Neural progenitor cell (in vitro differentiated cells): ENCODE results near the gene CHAF1B. TPM values are rescaled to one million over a fixed set of nuclear protein-coding genes. Genes with fewer than 3 reads are reported as not detected.

Experiments
- DNase-seq: peaks from one replicate; pipeline ENCODE4 v3.0.0-alpha.2; 2016; ENCODE audit warnings: low spot score
- H2AFZ ChIP-seq: fragments of 200-600 bp; sonication (generic); replicated peaks from 2 replicates; pipeline ENCODE4 v1.6.1; 2016; ENCODE audit warnings: antibody characterized with exemption
- H3F3A ChIP-seq: fragments of 200-600 bp; sonication (generic); 2 replicates; pipeline ENCODE4 v1.6.1; 2016; ENCODE audit warnings: antibody characterized with exemption, low read depth
- H3K27ac ChIP-seq: fragments of 200-600 bp; sonication (generic); 2 replicates; pipeline ENCODE4 v1.5.1; 2016; ENCODE audit warnings: mild to moderate bottlenecking
- H3K27me3 ChIP-seq: fragments of 200-600 bp; sonication (generic); 2 replicates; pipeline ENCODE4 v1.6.1; 2016; ENCODE audit warnings: mild to moderate bottlenecking, moderate library complexity
- H3K36me3 ChIP-seq: fragments of 200-600 bp; sonication (generic); 2 replicates; pipeline ENCODE4 v1.5.1; 2016
- H3K4me1 ChIP-seq: fragments of 200-600 bp; sonication (generic); 2 replicates; pipeline ENCODE4 v1.6.1; 2016; ENCODE audit warnings: mixed run types
- H3K4me2 ChIP-seq: fragments of 200-600 bp; sonication (generic); 2 replicates; pipeline ENCODE4 v1.6.1; 2016
- H3K4me3 ChIP-seq: fragments of 200-600 bp; sonication (generic); 2 replicates; pipeline ENCODE4 v1.5.1; 2016
- H3K79me2 ChIP-seq: fragments of 200-600 bp; sonication (generic); 2 replicates; pipeline ENCODE4 v1.6.1; 2016; ENCODE audit warnings: low read depth
- H3K9ac ChIP-seq: fragments of 200-600 bp; sonication (generic); 2 replicates; pipeline ENCODE4 v1.6.1; 2016
- H3K9me3 ChIP-seq: fragments of 200-600 bp; sonication (generic); 2 replicates; pipeline ENCODE4 v1.5.1; 2016; ENCODE audit warnings: low read depth
- H4K20me1 ChIP-seq: fragments of 200-600 bp; sonication (generic); 2 replicates; pipeline ENCODE4 v1.6.1; 2016; ENCODE audit warnings: low read depth
- H3K27ac Mint-ChIP-seq: 3 replicates; pipeline ENCODE4 v1.8.0; 2021; ENCODE audit warnings: mixed read lengths
- H3K27me3 Mint-ChIP-seq: 2 replicates; pipeline ENCODE4 v1.8.0; 2022; ENCODE audit warnings: low read depth, mild to moderate bottlenecking, inconsistent platforms, moderate library complexity, mixed read lengths; ENCODE audit not compliant: insufficient read depth
- H3K36me3 Mint-ChIP-seq: 3 replicates; pipeline ENCODE4 v1.8.0; 2021; ENCODE audit warnings: mixed read lengths
- H3K4me1 Mint-ChIP-seq: 3 replicates; pipeline ENCODE4 v1.8.0; 2021; ENCODE audit warnings: mixed read lengths
- H3K4me3 Mint-ChIP-seq: 3 replicates; pipeline ENCODE4 v1.8.0; 2021; ENCODE audit warnings: mild to moderate bottlenecking, moderate library complexity, mixed read lengths
- H3K9me3 Mint-ChIP-seq: 3 replicates; pipeline ENCODE4 v1.8.0; 2020; ENCODE audit warnings: mixed read lengths
- CTCF ChIP-seq: fragments of 200-600 bp; sonication (generic); IDR thresholded peaks from 2 replicates; pipeline ENCODE4 v1.5.1; 2017; ENCODE audit warnings: antibody characterized with exemption, mild to moderate bottlenecking
- EZH2 ChIP-seq: fragments of 200-600 bp; sonication (generic); IDR thresholded peaks from 2 replicates; pipeline ENCODE4 v1.6.1; 2017; ENCODE audit warnings: antibody characterized with exemption, mild to moderate bottlenecking, moderate library complexity
- EZH2phosphoT487 ChIP-seq: fragments of 200-600 bp; sonication (generic); IDR thresholded peaks from 2 replicates; pipeline ENCODE4 v1.6.1; 2017; ENCODE audit warnings: antibody characterized with exemption
- total RNA-seq: library from RNA; depleted of rRNA; stranded (reverse); fragments of >200 nt; gene quantifications from 2 replicates; pipeline ENCODE4 v1.2.3, GENCODE V29; 2015; ENCODE audit warnings: low replicate concordance

CHAF1B gene
- total RNA-seq, 1 donor from 2014 or later: 26.1 TPM

- no peaks in the 10 kb centered on the region for H3K4me1 ChIP-seq
- no peaks in the 10 kb centered on the region for H3K9me3 Mint-ChIP-seq
- DNase-seq: no peak
- peaks cover 3% of the 10 kb centered on the region for H4K20me1 ChIP-seq
- H3K9ac ChIP-seq: no peak overlapping the region
- H3K27me3 ChIP-seq: no peaks in the 10 kb centered on the region
- no peak overlapping the region for H3K4me3 ChIP-seq
- peaks cover 4% of the 10 kb centered on the region for H3K36me3 ChIP-seq
- H3K79me2 ChIP-seq: no peaks in the 10 kb centered on the region
- no peak overlapping the region for H3K4me2 ChIP-seq
- no peak overlapping the region for H2AFZ ChIP-seq
- H3F3A ChIP-seq: no peaks in the 10 kb centered on the region
- peaks cover 27% of the 10 kb centered on the region for H3K36me3 Mint-ChIP-seq
- no peaks in the 10 kb centered on the region for H3K27me3 Mint-ChIP-seq
- H3K4me1 Mint-ChIP-seq: no peaks in the 10 kb centered on the region
- H3K27ac ChIP-seq: no peak overlapping the region
- H3K27ac Mint-ChIP-seq: no peak overlapping the region
- no peak for TF ChIP-seq CTCF
- no peak for TF ChIP-seq EZH2
- TF ChIP-seq EZH2phosphoT487: no peak
- H3K4me3 Mint-ChIP-seq: no peak overlapping the region
- H3K9me3 ChIP-seq: no peaks in the 10 kb centered on the region
Observed at GRCh38 chr21:36400719-36401118, 15.5 kb downstream of the CHAF1B start.

- no peak for TF ChIP-seq EZH2phosphoT487
- TF ChIP-seq CTCF: no peak
- TF ChIP-seq EZH2: no peak
- Mint-ChIP-seq H3K4me1 (no peaks in the 10 kb centered on the region), H3K9me3 (no peaks in the 10 kb centered on the region), H3K4me3 (no peak overlapping the region), H3K36me3 (peaks cover 22% of the 10 kb centered on the region), H3K27ac (no peak overlapping the region), H3K27me3 (no peaks in the 10 kb centered on the region)
- no peaks in the 10 kb centered on the region for H3F3A ChIP-seq
- H3K36me3 ChIP-seq: peaks cover 4% of the 10 kb centered on the region
- no peaks in the 10 kb centered on the region for H3K4me1 ChIP-seq
- no peak overlapping the region for H3K4me3 ChIP-seq
- H3K79me2 ChIP-seq: no peaks in the 10 kb centered on the region
- no peak for DNase-seq
- no peaks in the 10 kb centered on the region for H3K27me3 ChIP-seq
- no peaks in the 10 kb centered on the region for H4K20me1 ChIP-seq
- no peak overlapping the region for H3K4me2 ChIP-seq
- H2AFZ ChIP-seq: no peak overlapping the region
- H3K27ac ChIP-seq: no peak overlapping the region
- no peaks in the 10 kb centered on the region for H3K9me3 ChIP-seq
- no peak overlapping the region for H3K9ac ChIP-seq
Observed at GRCh38 chr21:36402339-36402738, 17.1 kb downstream of the CHAF1B start.

- no peak overlapping the region for H3K9ac ChIP-seq
- H2AFZ ChIP-seq: no peak overlapping the region
- H3K4me3 Mint-ChIP-seq: no peak overlapping the region
- DNase-seq: no peak
- H3K27me3 ChIP-seq: no peaks in the 10 kb centered on the region
- H3K4me2 ChIP-seq: no peak overlapping the region
- no peaks in the 10 kb centered on the region for H3K4me1 Mint-ChIP-seq
- H3K27me3 Mint-ChIP-seq: no peaks in the 10 kb centered on the region
- H3K4me3 ChIP-seq: no peak overlapping the region
- H3K4me1 ChIP-seq: no peaks in the 10 kb centered on the region
- no peaks in the 10 kb centered on the region for H3K79me2 ChIP-seq
- no peaks in the 10 kb centered on the region for H3K9me3 ChIP-seq
- H3K27ac Mint-ChIP-seq: no peak overlapping the region
- no peak overlapping the region for H3K27ac ChIP-seq
- no peaks in the 10 kb centered on the region for H3K9me3 Mint-ChIP-seq
- no peaks in the 10 kb centered on the region for H3F3A ChIP-seq
- H4K20me1 ChIP-seq: no peaks in the 10 kb centered on the region
- TF ChIP-seq EZH2 (no peak), CTCF (no peak), EZH2phosphoT487 (no peak)
- H3K36me3 Mint-ChIP-seq: peaks cover 23% of the 10 kb centered on the region
- peaks cover under 1% of the 10 kb centered on the region for H3K36me3 ChIP-seq
Observed at GRCh38 chr21:36403713-36404112, 18.5 kb downstream of the CHAF1B start.
